PC-9 (cell line): Measurements from ENCODE around the gene LRRC27. TPM values are rescaled to one million over a fixed set of nuclear protein-coding genes. Genes with fewer than 3 reads are reported as not detected.

Experiments
- BruUV-seq: library from RNA; stranded (reverse); fragments of 400-500 nt; replicated peaks from 2 replicates; lab custom pipeline; 2021; lab: Mats Ljungman, UMichigan
- CTCF ChIA-PET: fragments of 300-600 bp; sonication (Branson Sonifier 250); formaldehyde crosslinking; loops from one replicate; lab custom pipeline; 2022; ENCODE audit warnings: antibody characterized with exemption; lab: Charles Lee
- POLR2A ChIA-PET: fragments of 300-600 bp; sonication (Branson Sonifier 250); formaldehyde crosslinking; loops from one replicate; lab custom pipeline; 2022; ENCODE audit warnings: antibody characterized with exemption; ENCODE audit not compliant: unreplicated experiment; lab: Charles Lee
- DNase-seq, 2 experiments: peaks; one replicate each; pipeline versions ENCODE4 v3.0.0 to v3.0.0-alpha.2; 2015 to 2022; ENCODE audit warnings: mixed read lengths in 1 of 2
- H2AFZ ChIP-seq: fragments of 200-600 bp; sonication (generic); 2 replicates; pipeline ENCODE4 v1.8.1; 2017; ENCODE audit warnings: antibody characterized with exemption
- H3F3A ChIP-seq: fragments of 200-600 bp; sonication (generic); 2 replicates; pipeline ENCODE4 v1.8.1; 2017; ENCODE audit warnings: antibody characterized with exemption, mild to moderate bottlenecking, low read depth; ENCODE audit not compliant: insufficient read depth
- H3K27ac ChIP-seq: fragments of 200-600 bp; sonication (generic); 2 replicates; pipeline ENCODE4 v1.6.1; 2016; ENCODE audit warnings: mixed run types
- H3K27me3 ChIP-seq: fragments of 200-600 bp; sonication (generic); 2 replicates; pipeline ENCODE4 v1.6.1; 2016; ENCODE audit warnings: low read depth, mixed run types; ENCODE audit not compliant: insufficient read depth
- H3K36me3 ChIP-seq: fragments of 200-600 bp; sonication (generic); 2 replicates; pipeline ENCODE4 v1.6.1; 2016; ENCODE audit warnings: low read depth, mixed run types
- H3K4me1 ChIP-seq: fragments of 200-600 bp; sonication (generic); replicated peaks from 2 replicates; pipeline ENCODE4 v1.6.1; 2016; ENCODE audit warnings: mixed run types; ENCODE audit not compliant: insufficient read depth
- H3K4me2 ChIP-seq: fragments of 200-600 bp; sonication (generic); 2 replicates; pipeline ENCODE4 v1.6.1; 2017; ENCODE audit warnings: mixed run types
- H3K4me3 ChIP-seq: fragments of 200-600 bp; sonication (generic); 2 replicates; pipeline ENCODE4 v1.6.1; 2016; ENCODE audit warnings: mixed run types
- H3K79me2 ChIP-seq: fragments of 200-600 bp; sonication (generic); 2 replicates; pipeline ENCODE4 v1.6.1; 2017; ENCODE audit warnings: low read depth, mixed run types
- H3K9me2 ChIP-seq: fragments of 200-600 bp; sonication (generic); 2 replicates; pipeline ENCODE4 v1.8.1; 2017; ENCODE audit warnings: mild to moderate bottlenecking; ENCODE audit not compliant: insufficient read depth
- H3K9me3 ChIP-seq: fragments of 200-600 bp; sonication (generic); 2 replicates; pipeline ENCODE4 v1.8.1; 2016; ENCODE audit warnings: low read depth; ENCODE audit not compliant: insufficient read depth
- H4K20me1 ChIP-seq: fragments of 200-600 bp; sonication (generic); 2 replicates; pipeline ENCODE4 v1.8.1; 2017; ENCODE audit not compliant: insufficient read depth
- CTCF ChIP-seq: fragments of 200-600 bp; sonication (generic); conservative IDR thresholded peaks from 2 replicates; pipeline ENCODE4 v1.6.1; 2017; ENCODE audit warnings: mixed run types, antibody characterized with exemption, mild to moderate bottlenecking, moderate library complexity
- EZH2 ChIP-seq: fragments of 200-600 bp; sonication (generic); IDR thresholded peaks from 2 replicates; pipeline ENCODE4 v1.8.0; 2017; ENCODE audit warnings: antibody characterized with exemption, low read depth
- intact Hi-C: fragments of 100-400 bp; cut with micrococcal nuclease; formaldehyde crosslinking; loops from one replicate; pipeline ENCODE4 v1.10.0; 2022; ENCODE audit not compliant: unreplicated experiment
- total RNA-seq: library from RNA; stranded (reverse); gene quantifications from 2 replicates; pipeline ENCODE4 v1.2.3, GENCODE V29; 2021

The LRRC27 gene
- total RNA-seq, 1 experiment from 2014 or later: 10.0 TPM

GRCh38 chr10:132407243-132407746 lies 75.3 kb downstream of the LRRC27 start:
- Histone ChIP-seq H3K4me3 (peak overlapping the region; percentile 56), H3F3A (peaks cover 13% of the 10 kb centered on the region; the same call in 1 of the 2 replicates), H4K20me1 (no peaks in the 10 kb centered on the region), H3K36me3 (no peaks in the 10 kb centered on the region), H3K4me2 (peak overlapping the region; percentile 99), H2AFZ (no peak overlapping the region), H3K4me1 (peaks cover 50% of the 10 kb centered on the region), H3K79me2 (peaks cover 33% of the 10 kb centered on the region), H3K9me3 (no peaks in the 10 kb centered on the region), H3K9me2 (no peaks in the 10 kb centered on the region), H3K27me3 (no peaks in the 10 kb centered on the region), H3K27ac (peak overlapping the region; percentile 94)
- ChIA-PET POLR2A (no interaction called here), CTCF (interaction anchor here (0.6 kb wide), 1 partner anchor 42 kb away, joined by 3 read pairs; no protein-coding TSS in a partner anchor)
- BruUV-seq: no TSS peak
- no peak for TF ChIP-seq CTCF
- no peak for TF ChIP-seq EZH2
- DNase-seq: peak; percentile 72 to 74
- intact Hi-C loops: loop anchor here (1.0 to 5.0 kb wide), 4 partner anchors 40 to 505 kb away; partner anchors contain the start of genes INPP5A, LRRC27 and PPP2R2D

GRCh38 chr10:132407846-132408278 lies 75.9 kb downstream of the LRRC27 start:
- H2AFZ ChIP-seq: no peak overlapping the region
- ChIA-PET CTCF (no interaction called here), POLR2A (interaction anchor here (0.8 to 0.9 kb wide), 2 partner anchors 11 to 13 kb away, joined by 3 to 5 read pairs; no protein-coding TSS in a partner anchor)
- peaks cover 50% of the 10 kb centered on the region for H3K4me1 ChIP-seq
- DNase-seq: peak; percentile 89 to 90
- no peaks in the 10 kb centered on the region for H3K9me2 ChIP-seq
- no peak for TF ChIP-seq EZH2
- no peak for TF ChIP-seq CTCF
- peak overlapping the region; percentile 56 for H3K4me3 ChIP-seq
- no peaks in the 10 kb centered on the region for H3K36me3 ChIP-seq
- peaks cover 33% of the 10 kb centered on the region for H3K79me2 ChIP-seq
- peaks cover 13% of the 10 kb centered on the region; the same call in 1 of the 2 replicates for H3F3A ChIP-seq
- no peaks in the 10 kb centered on the region for H4K20me1 ChIP-seq
- TSS peak; percentile 42 for BruUV-seq
- no peaks in the 10 kb centered on the region for H3K9me3 ChIP-seq
- H3K27ac ChIP-seq: peak overlapping the region; percentile 94
- H3K4me2 ChIP-seq: peak overlapping the region; percentile 99
- no peaks in the 10 kb centered on the region for H3K27me3 ChIP-seq
- intact Hi-C loops: loop anchor here (1.0 to 5.0 kb wide), 6 partner anchors 9 to 506 kb away; partner anchors contain the start of genes INPP5A, LRRC27 and PPP2R2D

GRCh38 chr10:132408367-132408781 lies 76.4 kb downstream of the LRRC27 start:
- peak; percentile 52 to 84 for DNase-seq
- Histone ChIP-seq H2AFZ (no peak overlapping the region), H3K27me3 (no peaks in the 10 kb centered on the region), H3K9me2 (no peaks in the 10 kb centered on the region), H3K4me2 (peak overlapping the region; percentile 99), H3K4me3 (peak overlapping the region; percentile 56), H3K4me1 (peaks cover 47% of the 10 kb centered on the region), H3K36me3 (no peaks in the 10 kb centered on the region), H3K27ac (peak overlapping the region; percentile 94), H3F3A (peaks cover 13% of the 10 kb centered on the region; the same call in 1 of the 2 replicates), H4K20me1 (no peaks in the 10 kb centered on the region), H3K79me2 (peaks cover 30% of the 10 kb centered on the region), H3K9me3 (no peaks in the 10 kb centered on the region)
- BruUV-seq: TSS peak; percentile 17
- CTCF ChIA-PET: no interaction called here
- no peak for TF ChIP-seq EZH2
- TF ChIP-seq CTCF: no peak
- POLR2A ChIA-PET: interaction anchor here (0.8 to 0.9 kb wide), 2 partner anchors 10 to 12 kb away, joined by 3 to 5 read pairs; no protein-coding TSS in a partner anchor
- intact Hi-C loops: loop anchor here (1.0 to 5.0 kb wide), 5 partner anchors 9 to 506 kb away; partner anchors contain the start of genes INPP5A, LRRC27 and PPP2R2D
